ENCODE data around the gene C3orf18.
A peak's percentile ranks its signal among the peaks of the same experiment; 100 is the strongest.

- TF ChIP-seq POLR2A (IDR thresholded peaks at IDR 0.05) (no peak), CTCF (IDR thresholded peaks at IDR 0.05 in 4 of 5, conservative IDR thresholded peaks at IDR 0.05 in 1 of 5) (peak in 1 of 5 experiments; percentile 30)
Measured at GRCh38 chr3:50580683-50581458, 13.3 kb upstream of the C3orf18 start.
